NCI-H1694 treated with DMSO at 0.1 percent for 48 hours (cell line): ENCODE measurements around the gene TMC2.
"Not testable (repeated sequence)": the region's sequence is repeated elsewhere in the genome, so short reads cannot be mapped to it uniquely, and the experiment has no call there.

Source experiments
- DNase-seq: peaks from one replicate; lab custom pipeline; 2025; lab: John Stamatoyannopoulos, UW

TMC2 gene

GRCh38 chr20:2536560-2536986, at the start of gene TMC2:
Gene TMC2, plus strand, starts transcription at chr20:2536573. Its CDS starts 49 bp downstream, at chr20:2536622.
- DNase-seq = no peak

- not testable (repeated sequence) for DNase-seq
These were observed 33.5 kb upstream of the TMC2 start for GRCh38 chr20:2502808-2503384.

GRCh38 chr20:2504803-2505202, 31.6 kb upstream of the TMC2 start:
- DNase-seq = not testable (repeated sequence)

- not testable (repeated sequence) for DNase-seq
These were observed 29.9 kb upstream of the TMC2 start for GRCh38 chr20:2506426-2506825.

GRCh38 chr20:2507464-2507863, 28.9 kb upstream of the TMC2 start:
- no peak for DNase-seq

- no peak for DNase-seq
These were observed 28.3 kb upstream of the TMC2 start for GRCh38 chr20:2507875-2508630.

GRCh38 chr20:2508631-2509467, 27.5 kb upstream of the TMC2 start, which contains the start of gene ZNF343:
Gene ZNF343, minus strand, starts transcription at chr20:2508915. Its CDS starts 15,020 bp downstream, at chr20:2493895.
- DNase-seq = peak; percentile 67

GRCh38 chr20:2509468-2509781, 26.9 kb upstream of the TMC2 start:
- no peak for DNase-seq

GRCh38 chr20:2509794-2510193, 26.6 kb upstream of the TMC2 start:
- no peak for DNase-seq

- DNase-seq = no peak
These were observed 21.2 kb upstream of the TMC2 start for GRCh38 chr20:2515203-2515602.

GRCh38 chr20:2516399-2516798, 20.0 kb upstream of the TMC2 start:
- no peak for DNase-seq

- no peak for DNase-seq
These were observed 18.3 kb upstream of the TMC2 start for GRCh38 chr20:2518096-2518495.

- DNase-seq = no peak
These were observed 17.8 kb upstream of the TMC2 start for GRCh38 chr20:2518558-2518957.

GRCh38 chr20:2519115-2519809, 17.1 kb upstream of the TMC2 start:
- no peak for DNase-seq

- DNase-seq = no peak
These were observed 15.8 kb upstream of the TMC2 start for GRCh38 chr20:2520617-2521016.

- DNase-seq = peak; percentile 26
These were observed 14.7 kb upstream of the TMC2 start for GRCh38 chr20:2521369-2522305.

- DNase-seq = not testable (repeated sequence)
These were observed 13.4 kb upstream of the TMC2 start for GRCh38 chr20:2522826-2523429.

GRCh38 chr20:2523919-2524708, 12.3 kb upstream of the TMC2 start:
- peak; percentile 73 for DNase-seq

- DNase-seq = peak; percentile 57
These were observed 11.5 kb upstream of the TMC2 start for GRCh38 chr20:2524709-2525506.
